Activated T-cell treated with anti-CD3 and anti-CD28 coated beads, Interleukin-2, amount 50 U/mL, for 72 hours (primary cell): ENCODE measurements around the gene EPM2AIP1. TPM values are rescaled to one million over a fixed set of nuclear protein-coding genes. Genes with fewer than 3 reads are reported as not detected.
"Not testable (repeated sequence)": the region's sequence is repeated elsewhere in the genome, so short reads cannot be mapped to it uniquely, and the experiment has no call there.

Source experiments
- ATAC-seq, 2 donors: fragments of 150-1000 bp; cut with Tn5 transposase; replicated peaks in 1 of 2; 2 replicates each; pipeline ENCODE4 v1.10.0; 2021; ENCODE audit warnings: moderate library complexity in 2 of 2, mild to moderate bottlenecking in 1 of 2
- DNase-seq, 2 donors: peaks; one replicate each; pipeline ENCODE4 v3.0.0; 2021 to 2022; ENCODE audit warnings: mixed read lengths in 1 of 2
- H3K27ac Mint-ChIP-seq: one replicate; pipeline ENCODE4 v1.8.0; 2022; ENCODE audit warnings: mild to moderate bottlenecking, moderate library complexity, mixed read lengths
- H3K27me3 Mint-ChIP-seq: one replicate; pipeline ENCODE4 v1.8.0; 2022; ENCODE audit warnings: low read depth, mixed read lengths
- H3K36me3 Mint-ChIP-seq, 2 donors: one replicate each; pipeline ENCODE4 v1.8.0; 2022; ENCODE audit warnings: mixed read lengths in 2 of 2, mild to moderate bottlenecking in 1 of 2; ENCODE audit not compliant: insufficient read depth in 2 of 2
- H3K4me1 Mint-ChIP-seq: one replicate; pipeline ENCODE4 v1.8.0; 2022; ENCODE audit warnings: low read depth, mixed read lengths
- H3K4me3 Mint-ChIP-seq, 2 donors: one replicate each; pipeline ENCODE4 v1.8.0; 2022; ENCODE audit warnings: mild to moderate bottlenecking in 2 of 2, mixed read lengths in 2 of 2, moderate library complexity in 2 of 2
- H3K9me3 Mint-ChIP-seq, 2 donors: one replicate each; pipeline ENCODE4 v1.8.0; 2022; ENCODE audit warnings: mixed read lengths in 2 of 2
- total RNA-seq, 2 donors: library from RNA; stranded (reverse); gene quantifications; one replicate each; pipeline ENCODE4 v1.2.3, GENCODE V29; 2022

Gene EPM2AIP1
- total RNA-seq, 2 donors from 2014 or later: 12.1 to 19.0 TPM

DNA sequence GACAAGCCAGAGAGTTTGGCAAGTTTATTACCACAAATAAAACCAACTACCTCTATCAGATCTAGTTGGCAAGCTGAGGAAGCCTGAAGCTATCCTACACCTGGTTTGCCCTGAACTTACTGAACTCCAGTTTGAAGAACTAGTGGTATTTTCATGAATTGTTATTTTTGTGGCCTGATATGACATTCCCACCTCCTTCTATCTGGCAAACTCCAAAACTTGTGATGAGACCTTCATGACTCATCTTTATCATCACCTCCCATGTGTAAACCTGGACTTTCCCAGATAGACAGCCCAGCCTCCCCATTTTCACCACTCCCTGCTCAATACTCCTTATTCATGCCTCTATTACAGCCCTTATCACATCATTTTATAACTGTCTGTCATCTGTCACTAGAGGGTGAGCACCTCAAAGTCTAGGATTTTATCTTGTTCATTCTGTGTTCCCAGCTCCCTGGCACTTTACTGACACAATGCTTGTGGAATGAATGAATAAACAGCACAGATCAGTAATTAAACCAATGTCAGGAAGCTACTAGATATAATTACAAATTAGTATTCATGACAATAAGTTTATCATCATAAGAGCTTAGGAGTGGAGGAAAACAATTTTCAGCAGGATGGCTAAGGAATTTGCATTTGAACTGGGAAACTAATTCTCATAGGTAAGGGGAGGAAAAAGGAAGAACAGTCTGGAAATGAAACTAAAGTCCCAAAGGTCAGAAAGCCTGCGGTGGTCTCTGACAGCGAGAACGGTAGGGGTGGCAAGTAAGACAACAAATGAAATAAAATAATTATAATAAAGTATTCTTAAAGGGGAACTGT lies 34.9 kb downstream of the EPM2AIP1 start:
- DNase-seq: no peak
- peaks cover 11% of the 10 kb centered on the region for H3K4me1 Mint-ChIP-seq
- no peaks in the 10 kb centered on the region for H3K27me3 Mint-ChIP-seq
- peak overlapping the region; percentile 45 for H3K27ac Mint-ChIP-seq
- no peaks in the 10 kb centered on the region for H3K9me3 Mint-ChIP-seq
- no peak for ATAC-seq
- H3K36me3 Mint-ChIP-seq: no peaks in the 10 kb centered on the region
- H3K4me3 Mint-ChIP-seq: peak overlapping the region; percentile 38 to 39

DNA sequence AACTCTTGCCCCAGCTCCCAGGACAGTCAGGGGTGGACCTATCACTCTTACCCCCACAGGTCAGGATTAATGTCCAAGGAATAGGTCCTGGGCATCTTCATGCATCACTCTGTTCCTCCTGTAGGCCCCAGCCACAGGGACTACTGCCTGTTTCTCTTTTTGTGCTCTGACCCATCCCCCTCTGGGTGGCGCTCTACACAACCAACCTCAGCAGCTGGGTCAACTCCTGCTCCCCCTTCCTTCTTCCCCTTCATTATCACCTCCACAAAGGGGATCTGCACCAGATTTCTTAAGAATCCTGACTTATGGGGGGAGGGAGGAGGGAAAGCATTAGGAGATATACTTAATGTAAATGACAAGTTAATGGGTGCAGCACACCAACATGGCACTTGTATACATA lies 35.9 kb downstream of the EPM2AIP1 start:
- Mint-ChIP-seq H3K4me3 (no peak overlapping the region), H3K9me3 (no peaks in the 10 kb centered on the region), H3K27ac (no peak overlapping the region), H3K36me3 (no peaks in the 10 kb centered on the region), H3K4me1 (peaks cover 11% of the 10 kb centered on the region), H3K27me3 (no peaks in the 10 kb centered on the region)
- DNase-seq (no peak), ATAC-seq (no peak)

DNA sequence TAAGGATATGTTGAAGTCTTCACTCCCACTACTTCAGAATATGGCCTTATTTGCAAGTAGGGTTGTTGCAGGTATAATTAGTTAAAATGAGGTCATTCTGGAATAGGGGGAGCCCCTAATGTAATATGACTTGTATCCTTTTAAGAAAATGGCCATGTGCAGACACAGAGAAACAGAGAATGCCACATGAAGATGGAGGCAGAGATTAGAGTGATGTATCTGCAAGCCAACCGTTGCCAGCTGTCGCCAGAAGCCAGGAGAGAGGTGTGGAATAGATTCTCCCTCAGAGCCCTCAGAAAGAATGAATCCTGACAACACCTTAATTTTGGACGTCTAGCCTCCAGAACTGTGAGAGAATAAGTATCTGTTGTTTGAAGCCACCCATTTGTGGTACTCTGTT lies 36.8 kb downstream of the EPM2AIP1 start:
- Mint-ChIP-seq H3K4me1 (peaks cover 11% of the 10 kb centered on the region), H3K27me3 (no peaks in the 10 kb centered on the region), H3K36me3 (no peaks in the 10 kb centered on the region), H3K9me3 (no peaks in the 10 kb centered on the region), H3K4me3 (no peak overlapping the region), H3K27ac (no peak overlapping the region)
- DNase-seq (no peak), ATAC-seq (no peak)

DNA sequence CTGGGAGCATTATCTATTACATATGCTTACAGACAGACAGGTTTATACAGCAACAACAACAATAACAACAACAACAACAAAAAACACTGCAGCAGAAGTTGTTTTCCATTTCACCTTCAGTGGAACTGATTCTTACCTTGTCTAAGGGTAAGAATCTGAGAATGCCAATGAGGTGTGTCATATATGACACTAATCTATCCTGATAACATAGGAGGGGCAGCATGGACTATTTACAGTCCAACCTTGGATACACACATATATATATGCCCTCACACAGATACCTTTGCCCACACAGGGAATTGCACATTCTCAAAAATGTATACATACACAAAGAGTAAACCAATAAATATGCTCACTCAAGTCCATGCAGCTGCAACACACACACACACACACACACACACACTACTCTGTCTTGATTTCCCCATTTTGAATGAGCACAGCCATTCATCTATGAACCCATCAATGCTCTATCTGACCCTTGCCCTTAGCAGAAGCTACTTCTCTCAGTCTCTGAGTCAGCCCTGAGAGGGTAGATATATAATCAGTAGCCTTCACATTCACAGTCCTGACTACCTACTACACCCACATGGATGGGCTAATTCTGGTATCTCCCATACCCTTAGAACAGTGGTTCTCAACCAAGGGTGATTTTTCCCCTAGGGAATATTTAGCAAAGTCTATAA lies 38.3 kb downstream of the EPM2AIP1 start:
- Mint-ChIP-seq H3K4me1 (peaks cover 11% of the 10 kb centered on the region), H3K27me3 (no peaks in the 10 kb centered on the region), H3K36me3 (no peaks in the 10 kb centered on the region), H3K9me3 (no peaks in the 10 kb centered on the region), H3K4me3 (no peak overlapping the region), H3K27ac (no peak overlapping the region)
- DNase-seq (no peak), ATAC-seq (no peak)

DNA sequence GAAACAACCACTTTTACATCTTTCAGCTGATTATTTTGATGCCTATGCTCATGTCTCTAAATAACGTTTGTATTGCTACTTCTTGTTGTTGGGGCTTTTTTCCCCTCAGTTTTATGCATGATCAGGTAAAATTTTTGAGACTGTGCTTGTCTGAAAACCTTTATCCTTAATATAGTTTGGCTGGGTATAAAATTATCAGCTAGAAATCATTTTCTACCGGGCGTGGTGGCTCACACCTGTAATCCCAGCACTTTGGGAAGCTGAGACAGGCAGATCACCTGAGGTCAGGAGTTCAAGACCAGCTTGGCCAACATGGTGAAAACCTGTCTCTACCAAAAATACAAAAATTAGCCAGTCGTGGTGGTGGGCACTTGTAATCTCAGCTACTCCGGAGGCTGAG lies 45.1 kb downstream of the EPM2AIP1 start:
- not testable (repeated sequence) for H3K27ac Mint-ChIP-seq, DNase-seq, H3K4me3 Mint-ChIP-seq, H3K9me3 Mint-ChIP-seq, ATAC-seq, H3K4me1 Mint-ChIP-seq, H3K27me3 Mint-ChIP-seq
- peaks cover 8 to 18% of the 10 kb centered on the region in 2 donors for H3K36me3 Mint-ChIP-seq

DNA sequence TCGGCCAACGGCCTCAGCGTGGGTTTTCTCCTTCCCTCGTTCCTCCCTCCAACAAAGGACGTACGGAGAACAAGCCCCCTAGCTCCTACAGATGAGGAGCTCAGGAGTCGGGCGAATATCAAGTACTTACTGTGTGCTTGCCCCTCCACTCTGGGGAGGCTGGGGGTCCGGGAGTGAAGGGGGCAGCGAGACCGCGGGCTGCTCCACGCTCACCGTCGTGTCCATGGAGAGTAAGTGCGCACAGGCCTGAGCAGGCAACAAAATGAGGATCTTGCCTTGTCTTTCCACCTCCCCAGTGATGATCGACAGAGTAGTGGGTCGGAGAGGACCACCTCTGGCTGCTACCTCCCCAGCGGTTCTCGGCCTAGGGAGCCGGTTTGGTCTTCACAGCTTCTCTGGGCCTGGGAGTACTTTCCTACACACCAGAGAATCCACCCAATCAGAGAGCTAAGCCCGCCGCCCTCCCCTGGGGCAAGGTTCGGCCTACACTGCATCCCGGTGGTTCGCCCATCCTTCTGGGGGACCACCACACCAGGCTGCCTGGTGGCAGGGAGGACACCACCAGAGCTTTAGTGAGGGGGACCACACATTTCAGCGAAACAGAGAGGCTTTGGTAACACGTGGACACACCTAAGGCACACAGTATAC lies 47.5 kb downstream of the EPM2AIP1 start:
- Mint-ChIP-seq H3K4me1 (peaks cover 8% of the 10 kb centered on the region), H3K27me3 (no peaks in the 10 kb centered on the region), H3K36me3 (peaks cover 8 to 18% of the 10 kb centered on the region in 2 donors), H3K9me3 (peaks cover 2 to 5% of the 10 kb centered on the region in 2 donors), H3K4me3 (peak overlapping the region; percentile 82 to 87), H3K27ac (peak overlapping the region; percentile 12)
- ATAC-seq (no peak), DNase-seq (no peak)

DNA sequence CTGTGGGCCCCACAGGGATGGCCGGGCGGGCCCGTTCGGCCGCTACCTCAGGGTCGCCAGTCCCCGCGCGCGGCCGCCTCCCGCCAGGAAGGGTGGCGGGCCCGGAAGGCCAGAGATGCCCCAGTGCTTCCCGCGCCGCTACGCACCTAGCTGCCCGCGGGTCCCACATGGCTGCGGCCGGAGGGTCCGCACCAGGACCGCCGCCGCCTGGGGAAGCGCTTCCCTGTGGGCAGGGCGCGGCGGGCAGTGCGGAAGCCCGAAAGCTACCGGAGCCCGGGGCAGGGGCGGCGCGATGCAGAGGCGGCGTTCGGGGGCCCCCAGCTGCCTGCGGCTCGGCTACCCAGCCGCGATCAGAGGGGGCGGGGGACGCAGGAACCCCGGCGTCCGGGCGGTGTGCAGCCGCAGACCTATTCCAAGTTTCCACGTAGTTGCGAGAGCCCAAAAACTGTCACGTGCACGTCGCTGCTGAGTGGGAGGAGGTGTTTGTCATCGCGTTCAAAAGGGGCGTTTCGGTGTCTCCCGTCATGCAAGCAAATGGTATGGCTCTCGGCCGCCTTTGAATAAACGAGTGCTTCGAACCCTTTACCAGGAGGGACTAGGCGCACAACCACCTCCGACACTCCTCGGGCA lies 48.2 kb downstream of the EPM2AIP1 start, which contains the start of gene TRANK1:
Gene TRANK1, minus strand, starts transcription at position 414 of the 630 bp plus-strand sequence. Its CDS starts 245 bp downstream, at position 169.
- Mint-ChIP-seq H3K27ac (peak within 1 kb of the TSS; percentile 12), H3K9me3 (peaks cover 2 to 5% of the 10 kb centered on the region in 2 donors), H3K4me3 (peak within 1 kb of the TSS; percentile 82 to 87), H3K27me3 (no peaks in the 10 kb centered on the region), H3K4me1 (peaks cover 8% of the 10 kb centered on the region), H3K36me3 (peaks cover 8 to 18% of the 10 kb centered on the region in 2 donors)
- ATAC-seq: peak; percentile 85 to 91
- peak; percentile 79 to 83 for DNase-seq

DNA sequence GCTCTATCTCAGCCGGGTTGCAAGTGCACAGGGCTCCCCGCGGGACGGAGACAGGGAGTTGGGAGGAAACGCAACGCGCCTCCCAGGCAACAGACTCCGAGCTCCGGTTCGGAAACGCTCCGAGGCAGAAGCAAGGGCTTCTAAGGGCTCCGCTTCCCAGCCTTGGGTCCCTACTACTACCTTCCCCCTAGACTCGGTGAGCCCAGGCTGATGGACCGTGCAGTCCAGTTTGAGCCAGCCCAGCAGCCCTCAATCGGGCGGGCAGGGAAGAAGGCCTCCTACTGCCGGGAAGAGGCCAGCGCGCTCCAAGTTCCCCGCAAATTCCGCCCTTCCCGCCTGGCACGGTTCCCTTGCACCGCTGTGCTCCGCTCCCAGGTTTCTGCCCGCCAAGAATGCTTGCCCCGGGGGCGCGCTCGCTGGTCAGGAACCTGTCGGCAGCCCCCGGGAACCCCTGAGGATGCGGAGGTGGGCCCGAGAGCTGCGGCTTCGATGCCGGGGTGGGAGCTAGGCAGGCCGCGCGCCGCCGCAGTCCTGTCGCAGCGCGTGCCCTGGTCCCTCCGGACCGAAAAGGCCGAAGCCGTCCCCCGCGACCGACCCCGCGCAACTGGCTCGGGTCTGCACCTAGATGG lies 48.8 kb downstream of the EPM2AIP1 start:
- DNase-seq: peak; percentile 39 to 56
- ATAC-seq: peak; percentile 54 to 67
- Mint-ChIP-seq H3K4me1 (peaks cover 8% of the 10 kb centered on the region), H3K4me3 (peak overlapping the region; percentile 82 to 87), H3K27ac (no peak overlapping the region), H3K36me3 (peaks cover 5 to 15% of the 10 kb centered on the region in 2 donors), H3K27me3 (no peaks in the 10 kb centered on the region), H3K9me3 (peaks cover 2 to 5% of the 10 kb centered on the region in 2 donors)

DNA sequence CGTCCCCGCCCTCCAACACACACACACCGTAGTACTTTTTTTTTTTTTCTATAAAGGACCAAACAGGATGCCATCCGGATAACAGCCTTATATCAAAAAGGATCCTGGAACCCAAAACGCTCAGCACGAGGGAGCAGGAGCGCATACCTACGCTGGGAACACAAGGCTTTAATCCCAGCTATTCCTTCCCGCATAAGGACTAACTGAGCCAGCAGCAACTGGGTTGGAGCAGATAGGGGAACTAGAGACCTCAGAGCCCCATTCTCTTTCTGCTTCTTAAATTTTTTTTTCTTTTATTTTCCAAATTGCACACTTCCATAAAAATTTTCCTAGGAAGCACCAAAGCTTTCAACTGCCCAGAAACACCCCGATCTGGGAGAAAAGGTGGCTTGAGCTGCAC lies 49.3 kb downstream of the EPM2AIP1 start:
- peak overlapping the region; percentile 82 to 87 for H3K4me3 Mint-ChIP-seq
- H3K27ac Mint-ChIP-seq: no peak overlapping the region
- DNase-seq (no peak), ATAC-seq (no peak)
- peaks cover 8% of the 10 kb centered on the region for H3K4me1 Mint-ChIP-seq
- H3K9me3 Mint-ChIP-seq: peaks cover 2 to 5% of the 10 kb centered on the region in 2 donors
- H3K27me3 Mint-ChIP-seq: no peaks in the 10 kb centered on the region
- H3K36me3 Mint-ChIP-seq: peaks cover 4 to 13% of the 10 kb centered on the region in 2 donors

DNA sequence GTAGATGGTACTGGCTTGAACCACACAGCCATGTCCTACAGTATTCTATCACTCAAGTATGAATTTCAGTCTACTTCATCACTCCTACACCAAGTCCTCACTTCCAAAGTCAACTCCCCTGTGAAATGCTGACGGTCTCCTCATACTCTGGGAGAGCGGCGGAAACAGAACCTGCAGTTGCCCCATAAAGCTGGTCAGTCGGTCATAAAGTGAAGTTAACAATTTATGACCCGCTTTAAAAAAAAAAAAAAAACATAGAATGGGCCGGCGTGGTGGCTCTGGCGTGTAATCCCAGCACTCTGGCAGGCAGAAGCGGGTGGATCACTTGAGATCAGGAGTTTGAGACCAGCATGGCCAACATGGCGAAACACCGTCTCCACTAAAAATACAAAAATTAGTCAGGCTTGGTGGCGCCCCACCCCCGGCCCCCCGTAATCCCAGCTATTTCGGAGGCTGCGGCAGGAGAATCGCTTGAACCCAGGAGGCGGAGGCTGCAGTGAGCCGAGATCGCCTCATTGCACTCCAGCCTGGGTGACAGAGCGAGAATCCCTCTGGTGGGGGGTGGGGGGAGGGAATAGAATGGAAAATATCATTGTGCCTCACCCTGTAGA lies 50.2 kb downstream of the EPM2AIP1 start:
- Mint-ChIP-seq H3K9me3 (peaks cover 1 to 2% of the 10 kb centered on the region in 2 donors), H3K27me3 (no peaks in the 10 kb centered on the region), H3K4me3 (no peak overlapping the region), H3K36me3 (peaks cover 2 to 8% of the 10 kb centered on the region in 2 donors), H3K4me1 (peaks cover 8% of the 10 kb centered on the region), H3K27ac (no peak overlapping the region)
- ATAC-seq (no peak), DNase-seq (no peak)

DNA sequence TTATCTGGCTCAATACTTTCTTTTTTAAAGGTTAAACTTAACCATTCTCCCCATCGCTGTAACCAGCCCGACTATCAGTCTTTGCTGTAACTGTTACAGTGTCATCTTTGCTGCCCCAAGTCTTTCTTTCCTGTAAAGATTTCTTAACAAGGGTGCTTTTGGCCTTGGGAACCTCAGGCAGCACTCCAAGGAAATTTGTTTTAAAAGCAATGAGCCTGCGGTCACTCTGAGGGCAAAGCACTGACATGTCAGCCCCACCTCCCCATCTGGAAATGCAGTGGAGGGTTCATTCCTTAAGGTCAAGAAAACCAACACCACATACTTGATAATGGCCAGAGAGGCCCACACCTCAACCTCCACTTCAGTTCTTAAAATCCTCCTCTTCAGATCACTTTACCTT lies 51.3 kb downstream of the EPM2AIP1 start:
- Mint-ChIP-seq H3K27me3 (no peaks in the 10 kb centered on the region), H3K27ac (no peak overlapping the region), H3K4me1 (peaks cover 8% of the 10 kb centered on the region), H3K9me3 (no peaks in the 10 kb centered on the region), H3K4me3 (no peak overlapping the region), H3K36me3 (peaks cover 0 to under 1% of the 10 kb centered on the region in 2 donors)
- DNase-seq (no peak), ATAC-seq (no peak)

DNA sequence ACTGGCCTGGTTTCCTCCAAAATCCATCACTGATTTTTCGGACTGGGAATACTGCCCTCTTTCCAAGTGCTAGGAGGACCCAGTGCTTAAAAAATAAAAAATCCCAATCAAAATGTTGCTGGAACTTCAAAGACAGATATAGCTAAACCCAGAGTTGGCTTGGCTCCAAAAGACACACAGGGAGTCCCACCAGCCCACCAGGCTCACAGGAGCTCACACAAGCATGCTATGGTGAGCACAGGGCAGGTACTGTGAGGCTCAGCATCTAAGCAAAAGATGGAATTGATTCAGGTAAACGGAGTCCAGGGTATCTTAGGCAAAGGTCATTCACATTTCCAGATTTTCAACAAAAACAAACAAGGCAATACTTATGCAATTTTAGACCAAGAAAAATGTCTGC lies 51.8 kb downstream of the EPM2AIP1 start:
- H3K9me3 Mint-ChIP-seq: no peaks in the 10 kb centered on the region
- DNase-seq (no peak), ATAC-seq (no peak)
- peaks cover 8% of the 10 kb centered on the region for H3K4me1 Mint-ChIP-seq
- no peaks in the 10 kb centered on the region for H3K36me3 Mint-ChIP-seq
- H3K27ac Mint-ChIP-seq: no peak overlapping the region
- H3K4me3 Mint-ChIP-seq: no peak overlapping the region
- no peaks in the 10 kb centered on the region for H3K27me3 Mint-ChIP-seq
